ENCODE data around the gene WNT3A.

- TF ChIP-seq CTCF (conservative IDR thresholded peaks at IDR 0.05; ENCODE audit: low read depth, low read length): no peak
- no peak for TF ChIP-seq EZH2phosphoT487 (IDR thresholded peaks at IDR 0.05; ENCODE audit: borderline replicate concordance, low read length)
These were observed 31.7 kb downstream of the WNT3A start for GRCh38 chr1:228038387-228039005.

All from PC-3 (cell line).